ENCODE results near the gene LGR5. TPM values are rescaled to one million over a fixed set of nuclear protein-coding genes. Genes with fewer than 3 reads are reported as not detected.

Gene LGR5
- total and polyA plus RNA-seq, 2 of the 13 experiments (the other 11 are each of a cell fraction or from before 2014, with no cell fraction given), result 37.0 to 121 TPM

- peaks cover 2% of the 10 kb centered on the region; the same call in 1 of the 2 replicates for H4K20me1 ChIP-seq (ENCODE audit: insufficient read depth, low read length)
- no peaks in the 10 kb centered on the region for H3K27me3 ChIP-seq (ENCODE audit: control insufficient read depth in 1 of 2, insufficient read depth in 2 of 2, low read length in 2 of 2)
- ATAC-seq (no peak), FAIRE-seq (no peak), DNase-seq (ENCODE audit: low spot score) (no peak)
- in situ Hi-C loops (cut with HindIII; ENCODE audit: extremely low pct_ligation_motif_present, low pct_unique_long_range_greater_than_20kb) (no loop called here), intact Hi-C loops (cut with micrococcal nuclease; ENCODE audit: unreplicated experiment) (loop anchor here (5.0 kb wide), 1 partner anchor 33 kb away; no protein-coding TSS in a partner anchor)
- POLR2A ChIA-PET, result no interaction called here
- no peaks in the 10 kb centered on the region for H3K9me3 ChIP-seq (ENCODE audit: low read length)
- peaks cover 38% of the 10 kb centered on the region for H3K4me1 ChIP-seq (ENCODE audit: insufficient read depth, low read length)
- H3K4me2 ChIP-seq (ENCODE audit: low read depth, low read length), result no peak overlapping the region
- H3K9ac ChIP-seq (ENCODE audit: insufficient read depth, low read depth, low read length), result no peak overlapping the region
- H3K27ac ChIP-seq (ENCODE audit: extremely low read length, insufficient read depth, low read length), result no peak overlapping the region
- no TSS peak for BruUV-seq (replicated peaks)
- no peak overlapping the region for H2AFZ ChIP-seq (ENCODE audit: low read length)
- H3K36me3 ChIP-seq (replicated peaks in 1 of 2; ENCODE audit: control insufficient read depth in 1 of 2, insufficient read depth in 2 of 2, low read length in 2 of 2), result peaks cover 10 to 19% of the 10 kb centered on the region in 2 experiments
- H3K79me2 ChIP-seq (ENCODE audit: insufficient read depth, low read length), result peaks cover 30% of the 10 kb centered on the region
- CTCF ChIA-PET (ENCODE audit: low intra/inter-chr PET ratio, low total read pairs), result no interaction called here
- 93% methylated on average over 5 of the region's 5 CpGs for WGBS (ENCODE audit: low lambda C conversion rate)
- no peak overlapping the region for H3K4me3 ChIP-seq (replicated peaks in 1 of 3; ENCODE audit: insufficient read depth in 1 of 3, low read depth in 2 of 3, low read length in 3 of 3)
- no peak for TF ChIP-seq PBX3 (CRISPR knock-in tag; IDR thresholded peaks at IDR 0.05; ENCODE audit: borderline replicate concordance)
- TF ChIP-seq ATF7 (IDR thresholded peaks at IDR 0.05), result 0 out of 2 replicates have a peak, but pooled peaks have one; percentile 52
- TF ChIP-seq ATF7 (CRISPR knock-in tag; IDR thresholded peaks at IDR 0.05), result no peak
- TF ChIP-seq ZHX1 (CRISPR knock-in tag; IDR thresholded peaks at IDR 0.05; ENCODE audit: low read depth), result no peak
- no peak for TF ChIP-seq MYPOP (CRISPR knock-in tag; IDR thresholded peaks at IDR 0.05)
- no peak for TF ChIP-seq ZNF687 (CRISPR knock-in tag; IDR thresholded peaks at IDR 0.05)
- TF ChIP-seq MAZ (IDR thresholded peaks at IDR 0.05; ENCODE audit: borderline replicate concordance, low read depth, low read length), result no peak
- TF ChIP-seq MAZ (CRISPR knock-in tag; IDR thresholded peaks at IDR 0.05; ENCODE audit: low read depth), result no peak
- TF ChIP-seq NR3C1 (CRISPR knock-in tag; IDR thresholded peaks at IDR 0.05), result no peak
- TF ChIP-seq ZNF503 (CRISPR knock-in tag; IDR thresholded peaks at IDR 0.05), result no peak
- TF ChIP-seq ZNF788 (CRISPR knock-in tag; IDR thresholded peaks at IDR 0.05; ENCODE audit: borderline replicate concordance), result no peak
- TF ChIP-seq ZNF10 (CRISPR knock-in tag; IDR thresholded peaks at IDR 0.05; ENCODE audit: borderline replicate concordance, low read depth), result no peak
- no peak for TF ChIP-seq ZNF282 (IDR thresholded peaks at IDR 0.05; ENCODE audit: partially characterized antibody)
- 0 out of 2 replicates have a peak, but pooled peaks have one; percentile 10 for TF ChIP-seq FOSL2 (CRISPR knock-in tag; IDR thresholded peaks at IDR 0.05)
Measured at GRCh38 chr12:71475280-71475679, 35.7 kb downstream of the LGR5 start.
